MCF 10A (cell line): Measurements from ENCODE around the gene URAD. TPM values are rescaled to one million over a fixed set of nuclear protein-coding genes. Genes with fewer than 3 reads are reported as not detected.
"Not testable (repeated sequence)": the region's sequence is repeated elsewhere in the genome, so short reads cannot be mapped to it uniquely, and the experiment has no call there.

Experiments used
- BruUV-seq: library from RNA; stranded (reverse); fragments of 400-500 nt; replicated peaks from 2 replicates; lab custom pipeline; 2021; lab: Mats Ljungman, UMichigan
- CTCF ChIA-PET: fragments of 300-600 bp; sonication (Branson Sonifier 250); formaldehyde crosslinking; extraction: SDS; loops from one replicate; lab custom pipeline; 2021; ENCODE audit warnings: antibody characterized with exemption, inconsistent platforms; lab: Yijun Ruan, JAX
- POLR2A ChIA-PET: fragments of 300-600, 350-650 bp; sonication (Branson Sonifier 250); formaldehyde crosslinking; extraction: SDS; loops from one replicate; lab custom pipeline; 2020; ENCODE audit warnings: antibody characterized with exemption, inconsistent platforms; lab: Yijun Ruan, JAX
- DNase-seq: peaks from one replicate; pipeline ENCODE4 v3.0.0-alpha.2; 2018; ENCODE audit not compliant: unreplicated experiment
- H3K27ac Mint-ChIP-seq: one replicate; pipeline ENCODE4 v1.8.0; 2022; ENCODE audit warnings: mild to moderate bottlenecking, low read depth, mixed read lengths; ENCODE audit not compliant: unreplicated experiment
- H3K27me3 Mint-ChIP-seq: one replicate; pipeline ENCODE4 v1.8.0; 2022; ENCODE audit warnings: mixed read lengths; ENCODE audit not compliant: insufficient read depth, unreplicated experiment
- H3K36me3 Mint-ChIP-seq: one replicate; pipeline ENCODE4 v1.8.0; 2022; ENCODE audit warnings: mild to moderate bottlenecking, moderate library complexity, mixed read lengths; ENCODE audit not compliant: insufficient read depth, unreplicated experiment
- H3K4me1 Mint-ChIP-seq: one replicate; pipeline ENCODE4 v1.8.0; 2022; ENCODE audit warnings: mixed read lengths; ENCODE audit not compliant: insufficient read depth, unreplicated experiment
- H3K4me3 Mint-ChIP-seq: one replicate; pipeline ENCODE4 v1.8.0; 2022; ENCODE audit warnings: mild to moderate bottlenecking, moderate library complexity, mixed read lengths; ENCODE audit not compliant: unreplicated experiment
- H3K9me3 Mint-ChIP-seq: one replicate; pipeline ENCODE4 v1.8.0; 2022; ENCODE audit warnings: mixed read lengths; ENCODE audit not compliant: unreplicated experiment
- intact Hi-C: fragments of 100-400 bp; cut with micrococcal nuclease; formaldehyde crosslinking; loops from 2 replicates; pipeline ENCODE4 v1.14.1; 2022
- total RNA-seq: library from RNA; stranded (reverse); gene quantifications from 2 replicates; pipeline ENCODE4 v1.2.3, GENCODE V29; 2022
- TF ChIP-seq, protein P1 (sequence below): fragments of 200-600 bp; IDR thresholded peaks from one replicate; pipeline ENCODE4 v1.8.0; 2022; ENCODE audit warnings: antibody characterized with exemption, mild to moderate bottlenecking; ENCODE audit not compliant: unreplicated experiment

URAD gene
- total RNA-seq, 1 experiment from 2014 or later = not detected

DNA sequence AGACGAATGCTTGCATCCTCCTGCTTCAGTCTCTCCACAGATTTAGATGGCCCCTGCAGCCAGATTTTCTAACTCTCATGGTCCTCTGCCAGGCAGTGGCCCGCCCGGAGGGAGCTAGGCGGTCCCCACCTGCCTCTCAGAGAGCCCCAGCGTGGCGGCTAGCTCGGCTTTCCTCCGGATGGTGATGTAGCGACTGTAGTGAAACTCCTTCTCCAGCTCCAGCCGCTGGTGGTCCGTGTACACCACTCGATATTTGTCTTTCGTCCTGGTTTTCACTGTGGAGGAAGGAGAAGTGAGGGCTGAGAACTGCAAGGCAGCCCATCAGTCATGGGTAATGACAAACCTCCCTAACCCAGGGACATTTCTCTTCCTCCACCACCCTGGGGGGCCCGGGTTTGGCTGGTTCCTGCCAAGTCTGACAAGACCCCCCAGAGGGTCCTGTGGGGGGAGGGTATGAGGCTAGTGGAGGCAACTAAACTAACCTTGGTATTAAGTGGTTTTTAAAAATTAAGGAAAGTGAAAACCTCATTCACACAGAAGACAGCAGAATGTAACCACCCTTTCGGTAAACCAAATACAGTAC is 23.7 kb downstream of the URAD start:
- no TSS peak for BruUV-seq
- TF ChIP-seq, protein P1, sequence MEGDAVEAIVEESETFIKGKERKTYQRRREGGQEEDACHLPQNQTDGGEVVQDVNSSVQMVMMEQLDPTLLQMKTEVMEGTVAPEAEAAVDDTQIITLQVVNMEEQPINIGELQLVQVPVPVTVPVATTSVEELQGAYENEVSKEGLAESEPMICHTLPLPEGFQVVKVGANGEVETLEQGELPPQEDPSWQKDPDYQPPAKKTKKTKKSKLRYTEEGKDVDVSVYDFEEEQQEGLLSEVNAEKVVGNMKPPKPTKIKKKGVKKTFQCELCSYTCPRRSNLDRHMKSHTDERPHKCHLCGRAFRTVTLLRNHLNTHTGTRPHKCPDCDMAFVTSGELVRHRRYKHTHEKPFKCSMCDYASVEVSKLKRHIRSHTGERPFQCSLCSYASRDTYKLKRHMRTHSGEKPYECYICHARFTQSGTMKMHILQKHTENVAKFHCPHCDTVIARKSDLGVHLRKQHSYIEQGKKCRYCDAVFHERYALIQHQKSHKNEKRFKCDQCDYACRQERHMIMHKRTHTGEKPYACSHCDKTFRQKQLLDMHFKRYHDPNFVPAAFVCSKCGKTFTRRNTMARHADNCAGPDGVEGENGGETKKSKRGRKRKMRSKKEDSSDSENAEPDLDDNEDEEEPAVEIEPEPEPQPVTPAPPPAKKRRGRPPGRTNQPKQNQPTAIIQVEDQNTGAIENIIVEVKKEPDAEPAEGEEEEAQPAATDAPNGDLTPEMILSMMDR = no peak
- Mint-ChIP-seq H3K36me3 (peaks cover 6% of the 10 kb centered on the region), H3K4me3 (no peak overlapping the region), H3K9me3 (no peaks in the 10 kb centered on the region), H3K27me3 (peaks cover 30% of the 10 kb centered on the region), H3K27ac (no peak overlapping the region), H3K4me1 (no peaks in the 10 kb centered on the region)
- ChIA-PET CTCF (interaction anchor here (2.9 kb wide), 1 partner anchor 139 kb away, joined by 12 read pairs; no protein-coding TSS in a partner anchor), POLR2A (no interaction called here)
- intact Hi-C loops = no loop called here
- no peak for DNase-seq

GRCh38 chr13:27964206-27964605 is 24.3 kb downstream of the URAD start:
- H3K4me3 Mint-ChIP-seq, H3K27ac Mint-ChIP-seq, DNase-seq, intact Hi-C loops, H3K4me1 Mint-ChIP-seq, POLR2A ChIA-PET, H3K9me3 Mint-ChIP-seq, H3K36me3 Mint-ChIP-seq, BruUV-seq: not testable (repeated sequence)
- peaks cover 23% of the 10 kb centered on the region for H3K27me3 Mint-ChIP-seq
- CTCF ChIA-PET = interaction anchor here (2.9 kb wide), 1 partner anchor 138 kb away, joined by 12 read pairs; no protein-coding TSS in a partner anchor

- no peaks in the 10 kb centered on the region for H3K4me1 Mint-ChIP-seq
These were observed 25.0 kb downstream of the URAD start for GRCh38 chr13:27963491-27963890.

GRCh38 chr13:27962982-27963381 is 25.5 kb downstream of the URAD start:
- Mint-ChIP-seq H3K36me3 (peaks cover 6% of the 10 kb centered on the region), H3K27me3 (peaks cover 11% of the 10 kb centered on the region), H3K4me3 (no peak overlapping the region), H3K9me3 (no peaks in the 10 kb centered on the region), H3K27ac (no peak overlapping the region), H3K4me1 (no peaks in the 10 kb centered on the region)
- TF ChIP-seq, protein P1 = no peak
- no TSS peak for BruUV-seq
- ChIA-PET POLR2A (no interaction called here), CTCF (interaction anchor here (0.7 kb wide), 1 partner anchor 578 kb away, joined by 4 read pairs; no protein-coding TSS in a partner anchor)
- intact Hi-C loops = no loop called here
- no peak for DNase-seq

More at GRCh38 chr13:27963491-27963890, 25.0 kb downstream of the URAD start:
- ChIA-PET CTCF (no interaction called here), POLR2A (no interaction called here)
- Mint-ChIP-seq H3K36me3 (peaks cover 6% of the 10 kb centered on the region), H3K4me3 (no peak overlapping the region), H3K9me3 (no peaks in the 10 kb centered on the region), H3K27me3 (peaks cover 16% of the 10 kb centered on the region), H3K27ac (no peak overlapping the region)
- BruUV-seq = no TSS peak
- TF ChIP-seq, protein P1 = no peak
- no peak for DNase-seq
- intact Hi-C loops = no loop called here
